GM18951 (cell line): ENCODE measurements around the gene ATP6V0E2.

Source experiments
- POLR2A ChIP-seq: IDR thresholded peaks from 4 replicates; pipeline ENCODE4 v1.6.1; 2011; ENCODE audit warnings: mild to moderate bottlenecking; ENCODE audit not compliant: insufficient read length, insufficient read depth; ENCODE audit errors: extremely low read depth
- in situ Hi-C: fragments of 300-500 bp; cut with MboI; formaldehyde crosslinking; loops from one replicate; pipeline ENCODE4 v1.12.0; 2022; ENCODE audit warnings: low sequenced_read_pairs, mixed read lengths, inconsistent platforms; ENCODE audit not compliant: unreplicated experiment

ATP6V0E2 gene

GRCh38 chr7:149849174-149849573, 24.6 kb upstream of the ATP6V0E2 start:
- in situ Hi-C loops = no loop called here
- TF ChIP-seq POLR2A = no peak

- in situ Hi-C loops = no loop called here
- no peak for TF ChIP-seq POLR2A
These were observed 23.7 kb upstream of the ATP6V0E2 start for GRCh38 chr7:149850007-149850594.

- no peak for TF ChIP-seq POLR2A
- in situ Hi-C loops = no loop called here
These were observed 23.1 kb upstream of the ATP6V0E2 start for GRCh38 chr7:149850716-149851115.

- in situ Hi-C loops = no loop called here
- TF ChIP-seq POLR2A = no peak
These were observed 22.3 kb upstream of the ATP6V0E2 start for GRCh38 chr7:149851449-149851848.

GRCh38 chr7:149853157-149853556, 20.6 kb upstream of the ATP6V0E2 start:
- in situ Hi-C loops = no loop called here
- TF ChIP-seq POLR2A = no peak

GRCh38 chr7:149854611-149855360, 19.0 kb upstream of the ATP6V0E2 start:
- in situ Hi-C loops = no loop called here
- no peak for TF ChIP-seq POLR2A

GRCh38 chr7:149855361-149856305, 18.1 kb upstream of the ATP6V0E2 start:
- TF ChIP-seq POLR2A = no peak
- in situ Hi-C loops = no loop called here

- in situ Hi-C loops = no loop called here
- no peak for TF ChIP-seq POLR2A
These were observed 17.2 kb upstream of the ATP6V0E2 start for GRCh38 chr7:149856583-149856982.

- TF ChIP-seq POLR2A = no peak
- in situ Hi-C loops = no loop called here
These were observed 14.4 kb upstream of the ATP6V0E2 start for GRCh38 chr7:149859369-149859768.

GRCh38 chr7:149859876-149860275, 13.9 kb upstream of the ATP6V0E2 start:
- in situ Hi-C loops = no loop called here
- no peak for TF ChIP-seq POLR2A

GRCh38 chr7:149860821-149861727, 12.7 kb upstream of the ATP6V0E2 start:
- in situ Hi-C loops = no loop called here
- no peak for TF ChIP-seq POLR2A

GRCh38 chr7:149861728-149862045, 12.1 kb upstream of the ATP6V0E2 start:
- TF ChIP-seq POLR2A = no peak
- in situ Hi-C loops = no loop called here
